Type B pancreatic cell (in vitro differentiated cells): ENCODE results near the gene TNPO1. TPM values are rescaled to one million over a fixed set of nuclear protein-coding genes. Genes with fewer than 3 reads are reported as not detected.
"Not testable (repeated sequence)": the region's sequence is repeated elsewhere in the genome, so short reads cannot be mapped to it uniquely, and the experiment has no call there.

ENCODE experiments used
- DNase-seq: peaks from one replicate; pipeline ENCODE4 v3.0.0; 2021; ENCODE audit warnings: mixed read lengths; ENCODE audit not compliant: unreplicated experiment; ENCODE audit errors: extremely low spot score
- H3K27ac Mint-ChIP-seq: 2 replicates; pipeline ENCODE4 v1.8.0; 2021; ENCODE audit warnings: mild to moderate bottlenecking, mixed read lengths
- H3K27me3 Mint-ChIP-seq: 2 replicates; pipeline ENCODE4 v1.8.0; 2021; ENCODE audit warnings: mixed read lengths
- H3K36me3 Mint-ChIP-seq: 2 replicates; pipeline ENCODE4 v1.8.0; 2021; ENCODE audit warnings: mixed read lengths
- H3K4me1 Mint-ChIP-seq: one replicate; pipeline ENCODE4 v1.8.0; 2021; ENCODE audit warnings: mixed read lengths; ENCODE audit not compliant: unreplicated experiment
- H3K4me3 Mint-ChIP-seq: 2 replicates; pipeline ENCODE4 v1.8.0; 2021; ENCODE audit warnings: mild to moderate bottlenecking, mixed read lengths
- H3K9me3 Mint-ChIP-seq: 2 replicates; pipeline ENCODE4 v1.8.0; 2021; ENCODE audit warnings: mixed read lengths
- CTCF ChIP-seq: fragments of 200-600 bp; sonication (generic); conservative IDR thresholded peaks from 2 replicates; pipeline ENCODE4 v1.5.0; 2021; ENCODE audit warnings: antibody characterized with exemption, mild to moderate bottlenecking
- total RNA-seq: library from RNA; stranded (reverse); gene quantifications from 2 replicates; pipeline ENCODE4 v1.2.1, GENCODE V29; 2021; ENCODE audit warnings: low replicate concordance

TNPO1 gene
- total RNA-seq, 1 donor from 2014 or later, result 131 TPM

GRCh38 chr5:72783354-72783753, 33.1 kb upstream of the TNPO1 start:
- H3K9me3 Mint-ChIP-seq, result peaks cover 5% of the 10 kb centered on the region
- no peaks in the 10 kb centered on the region for H3K27me3 Mint-ChIP-seq
- H3K27ac Mint-ChIP-seq, result no peak overlapping the region
- no peaks in the 10 kb centered on the region for H3K36me3 Mint-ChIP-seq
- no peak for DNase-seq
- no peak for TF ChIP-seq CTCF
- H3K4me1 Mint-ChIP-seq, result no peaks in the 10 kb centered on the region
- no peak overlapping the region for H3K4me3 Mint-ChIP-seq

- DNase-seq, result no peak
- H3K4me1 Mint-ChIP-seq, result peaks cover 5% of the 10 kb centered on the region
- no peaks in the 10 kb centered on the region for H3K36me3 Mint-ChIP-seq
- no peak overlapping the region for H3K27ac Mint-ChIP-seq
- H3K9me3 Mint-ChIP-seq, result peaks cover 1% of the 10 kb centered on the region
- TF ChIP-seq CTCF, result no peak
- no peaks in the 10 kb centered on the region for H3K27me3 Mint-ChIP-seq
- H3K4me3 Mint-ChIP-seq, result no peak overlapping the region
These were observed 32.3 kb upstream of the TNPO1 start for GRCh38 chr5:72784129-72784528.

- Mint-ChIP-seq H3K36me3 (no peaks in the 10 kb centered on the region), H3K4me3 (no peak overlapping the region), H3K9me3 (no peaks in the 10 kb centered on the region), H3K27me3 (no peaks in the 10 kb centered on the region), H3K4me1 (peaks cover 5% of the 10 kb centered on the region), H3K27ac (no peak overlapping the region)
- no peak for DNase-seq
- no peak for TF ChIP-seq CTCF
These were observed 30.7 kb upstream of the TNPO1 start for GRCh38 chr5:72785801-72786200.

- TF ChIP-seq CTCF, result no peak
- Mint-ChIP-seq H3K27ac (no peak overlapping the region), H3K27me3 (no peaks in the 10 kb centered on the region), H3K4me3 (no peak overlapping the region), H3K9me3 (no peaks in the 10 kb centered on the region), H3K4me1 (peaks cover 5% of the 10 kb centered on the region), H3K36me3 (no peaks in the 10 kb centered on the region)
- no peak for DNase-seq
These were observed 29.8 kb upstream of the TNPO1 start for GRCh38 chr5:72786676-72787075.

- Mint-ChIP-seq H3K27me3 (no peaks in the 10 kb centered on the region), H3K9me3 (no peaks in the 10 kb centered on the region), H3K4me3 (no peak overlapping the region), H3K27ac (no peak overlapping the region), H3K4me1 (peaks cover 5% of the 10 kb centered on the region), H3K36me3 (no peaks in the 10 kb centered on the region)
- DNase-seq, result no peak
- TF ChIP-seq CTCF, result no peak
These were observed 27.5 kb upstream of the TNPO1 start for GRCh38 chr5:72788866-72789505.

GRCh38 chr5:72790186-72790585, 26.3 kb upstream of the TNPO1 start:
- Mint-ChIP-seq H3K4me1 (peaks cover 5% of the 10 kb centered on the region), H3K27me3 (no peaks in the 10 kb centered on the region), H3K9me3 (no peaks in the 10 kb centered on the region), H3K36me3 (no peaks in the 10 kb centered on the region), H3K27ac (no peak overlapping the region), H3K4me3 (no peak overlapping the region)
- no peak for DNase-seq
- TF ChIP-seq CTCF, result no peak

GRCh38 chr5:72792662-72793061, 23.8 kb upstream of the TNPO1 start:
- not testable (repeated sequence) for H3K27me3 Mint-ChIP-seq, H3K4me3 Mint-ChIP-seq, H3K36me3 Mint-ChIP-seq, DNase-seq, H3K27ac Mint-ChIP-seq, H3K9me3 Mint-ChIP-seq, H3K4me1 Mint-ChIP-seq
